ENCODE data around the gene EZR. TPM values are rescaled to one million over a fixed set of nuclear protein-coding genes. Genes with fewer than 3 reads are reported as not detected.

The EZR gene
- polyA plus RNA-seq, 1 donor = 270 TPM

GRCh38 chr6:158729906-158730540, 89.1 kb downstream of the EZR start:
- Histone ChIP-seq H3K27me3 (ENCODE audit: control insufficient read depth, insufficient read depth, low read length) (no peaks in the 10 kb centered on the region), H3K4me1 (ENCODE audit: control insufficient read depth, insufficient read depth, low read length) (peaks cover 5% of the 10 kb centered on the region), H3K9me3 (ENCODE audit: control insufficient read depth, low read depth, low read length) (peaks cover 17% of the 10 kb centered on the region), H3K4me3 (ENCODE audit: low read length) (no peak overlapping the region), H3K36me3 (ENCODE audit: control insufficient read depth, insufficient read depth, low read length) (no peaks in the 10 kb centered on the region), H3K27ac (ENCODE audit: low read length) (no peak overlapping the region)
- 100% methylated on average over 3 of the region's 6 CpGs for WGBS (ENCODE audit: insufficient coverage, low lambda C conversion rate)
- DNase-seq = peak in 1 of 2 donors; percentile 31

- Histone ChIP-seq H3K9me3 (ENCODE audit: control insufficient read depth, low read depth, low read length) (peaks cover 5% of the 10 kb centered on the region), H3K36me3 (ENCODE audit: control insufficient read depth, insufficient read depth, low read length) (no peaks in the 10 kb centered on the region), H3K27ac (ENCODE audit: low read length) (no peak overlapping the region), H3K27me3 (ENCODE audit: control insufficient read depth, insufficient read depth, low read length) (no peaks in the 10 kb centered on the region), H3K4me3 (ENCODE audit: low read length) (no peak overlapping the region), H3K4me1 (ENCODE audit: control insufficient read depth, insufficient read depth, low read length) (peaks cover 9% of the 10 kb centered on the region)
- no peak for DNase-seq
- no CpG with 5 or more reads among the region's 8 CpGs for WGBS (ENCODE audit: insufficient coverage, low lambda C conversion rate)
These were observed 93.5 kb downstream of the EZR start for GRCh38 chr6:158725704-158726103.

- H3K4me3 ChIP-seq (ENCODE audit: low read length) = no peak overlapping the region
- H3K27me3 ChIP-seq (ENCODE audit: control insufficient read depth, insufficient read depth, low read length) = no peaks in the 10 kb centered on the region
- peaks cover 38% of the 10 kb centered on the region for H3K4me1 ChIP-seq (ENCODE audit: control insufficient read depth, insufficient read depth, low read length)
- H3K36me3 ChIP-seq (ENCODE audit: control insufficient read depth, insufficient read depth, low read length) = no peaks in the 10 kb centered on the region
- DNase-seq = no peak
- H3K27ac ChIP-seq (ENCODE audit: low read length) = no peak overlapping the region
- no peaks in the 10 kb centered on the region for H3K9me3 ChIP-seq (ENCODE audit: control insufficient read depth, low read depth, low read length)
- 67% methylated on average over 1 of the region's 5 CpGs for WGBS (ENCODE audit: insufficient coverage, low lambda C conversion rate)
These were observed 96.9 kb downstream of the EZR start for GRCh38 chr6:158722176-158722729.

- Histone ChIP-seq H3K4me3 (ENCODE audit: low read length) (no peak overlapping the region), H3K27me3 (ENCODE audit: control insufficient read depth, insufficient read depth, low read length) (no peaks in the 10 kb centered on the region), H3K36me3 (ENCODE audit: control insufficient read depth, insufficient read depth, low read length) (no peaks in the 10 kb centered on the region), H3K4me1 (ENCODE audit: control insufficient read depth, insufficient read depth, low read length) (peaks cover 58% of the 10 kb centered on the region), H3K27ac (ENCODE audit: low read length) (peak overlapping the region; percentile 94), H3K9me3 (ENCODE audit: control insufficient read depth, low read depth, low read length) (no peaks in the 10 kb centered on the region)
- DNase-seq = peak; percentile 72 to 82
- no CpG with 5 or more reads among the region's 13 CpGs for WGBS (ENCODE audit: insufficient coverage, low lambda C conversion rate)
These were observed 100.6 kb downstream of the EZR start for GRCh38 chr6:158718461-158719046.

- Histone ChIP-seq H3K4me3 (ENCODE audit: low read length) (no peak overlapping the region), H3K27me3 (ENCODE audit: control insufficient read depth, insufficient read depth, low read length) (no peaks in the 10 kb centered on the region), H3K36me3 (ENCODE audit: control insufficient read depth, insufficient read depth, low read length) (no peaks in the 10 kb centered on the region), H3K27ac (ENCODE audit: low read length) (peak overlapping the region; percentile 94), H3K9me3 (ENCODE audit: control insufficient read depth, low read depth, low read length) (no peaks in the 10 kb centered on the region), H3K4me1 (ENCODE audit: control insufficient read depth, insufficient read depth, low read length) (peaks cover 58% of the 10 kb centered on the region)
- DNase-seq = peak in 1 of 2 donors; percentile 55
- WGBS (ENCODE audit: insufficient coverage, low lambda C conversion rate) = no CpG with 5 or more reads among the region's 16 CpGs
These were observed 101.5 kb downstream of the EZR start for GRCh38 chr6:158717341-158718330.

Other genes with a start within 250 kb of the EZR start
- 128 TPM for gene DYNLT1, start 174.6 kb downstream of the EZR start, polyA plus RNA-seq
- 2.5 TPM for gene SYTL3, start 169.3 kb downstream of the EZR start, polyA plus RNA-seq
- 11.8 TPM for gene RSPH3, start 180.8 kb upstream of the EZR start, polyA plus RNA-seq
- 2.3 TPM for gene TAGAP, start 225.6 kb upstream of the EZR start, polyA plus RNA-seq

Measured in large intestine (tissue), 3 donors.